ENCODE results near the gene NENF.

- TF ChIP-seq CTCF (IDR thresholded peaks at IDR 0.05) (no peak), EP300 (IDR thresholded peaks at IDR 0.05) (no peak), POLR2A (IDR thresholded peaks at IDR 0.05; ENCODE audit: low read depth) (no peak), POLR2AphosphoS5 (IDR thresholded peaks at IDR 0.05) (no peak)
Measured at GRCh38 chr1:212471891-212472675, 39.4 kb downstream of the NENF start.
